AG04449 (cell line): ENCODE data around the gene ZNF653.
"Not testable (repeated sequence)": the region's sequence is repeated elsewhere in the genome, so short reads cannot be mapped to it uniquely, and the experiment has no call there.

Experiments
- CTCF ChIA-PET: fragments of 350-600 bp; formaldehyde crosslinking; extraction: SDS; loops from one replicate; lab custom pipeline; 2021; ENCODE audit warnings: antibody characterized with exemption; lab: Yijun Ruan, JAX
- POLR2A ChIA-PET: fragments of 400-600, 350-600 bp; formaldehyde crosslinking; extraction: SDS; loops from one replicate; lab custom pipeline; 2020; ENCODE audit warnings: antibody characterized with exemption, inconsistent platforms; lab: Yijun Ruan, JAX
- DNase-seq: peaks from one replicate; pipeline ENCODE4 v3.0.0-alpha.2; 2010; ENCODE audit warnings: low read depth, low spot score
- H3K4me3 ChIP-seq: 2 replicates; pipeline ENCODE4 v1.5.1; 2011; ENCODE audit warnings: low read depth, mild to moderate bottlenecking, control low read depth, low read length
- CTCF ChIP-seq: IDR thresholded peaks from one replicate; pipeline ENCODE4 v1.5.1; 2011; ENCODE audit warnings: mild to moderate bottlenecking, moderate library complexity, low read length, control low read depth, inconsistent platforms; ENCODE audit not compliant: insufficient read depth; ENCODE audit errors: missing control alignments

The ZNF653 gene

GRCh38 chr19:11445141-11445540 is 60.5 kb downstream of the ZNF653 start:
- no peak overlapping the region for H3K4me3 ChIP-seq
- DNase-seq: no peak
- POLR2A ChIA-PET: no interaction called here
- TF ChIP-seq CTCF: no peak
- CTCF ChIA-PET: interaction anchor here (1.0 to 1.8 kb wide), 6 partner anchors 9 to 155 kb away, joined by 3 to 20 read pairs (median 6); partner anchors contain the start of genes ODAD3 and PRKCSH

GRCh38 chr19:11444059-11444458 is 61.6 kb downstream of the ZNF653 start:
- DNase-seq: no peak
- no peak overlapping the region for H3K4me3 ChIP-seq
- no peak for TF ChIP-seq CTCF
- ChIA-PET POLR2A (interaction anchor here (0.5 kb wide), 1 partner anchor 1766 kb away, joined by 3 read pairs; no protein-coding TSS in a partner anchor), CTCF (interaction anchor here (0.9 to 2.6 kb wide), 6 partner anchors 9 to 154 kb away, joined by 3 to 8 read pairs (median 4); no protein-coding TSS in a partner anchor)

DNA sequence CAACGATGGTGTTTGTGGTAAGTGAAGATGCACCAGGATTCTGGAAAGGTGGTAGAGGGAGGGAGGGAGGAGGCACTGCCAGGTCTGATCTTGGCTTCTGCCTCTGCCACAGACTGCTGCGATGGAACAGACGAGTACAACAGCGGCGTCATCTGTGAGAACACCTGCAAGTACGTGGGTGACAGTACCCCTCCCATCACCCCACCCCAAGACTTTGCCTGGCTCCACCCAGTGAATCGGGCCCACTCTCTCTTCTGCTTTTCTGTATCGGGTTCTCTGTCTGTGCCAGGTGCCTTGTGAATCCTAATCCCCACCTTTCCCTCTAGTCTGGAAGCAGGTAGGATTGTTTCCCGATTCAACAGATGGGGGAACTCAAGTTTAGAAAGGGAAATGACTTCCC is 67.7 kb downstream of the ZNF653 start:
- ChIA-PET CTCF (interaction anchor here (0.6 to 3.8 kb wide), 4 partner anchors 8 to 184 kb away, joined by 3 to 20 read pairs (median 6); no protein-coding TSS in a partner anchor), POLR2A (no interaction called here)
- H3K4me3 ChIP-seq: no peak overlapping the region

GRCh38 chr19:11435833-11436313 is 69.8 kb downstream of the ZNF653 start:
- POLR2A ChIA-PET: interaction anchor here (1.0 kb wide), 3 partner anchors 61 to 96 kb away, joined by 3 read pairs; partner anchors contain the start of genes CCDC159, RAB3D, SWSAP1 and TMEM205
- CTCF ChIA-PET: interaction anchor here (0.6 to 3.8 kb wide), 17 partner anchors 9 to 153 kb away, joined by 3 to 20 read pairs (median 5); no protein-coding TSS in a partner anchor
- DNase-seq: no peak
- TF ChIP-seq CTCF: no peak
- peak overlapping the region; percentile 98 for H3K4me3 ChIP-seq

More for the DNA sequence above, 67.7 kb downstream of the ZNF653 start:
- no peak for TF ChIP-seq CTCF
- no peak for DNase-seq

DNA sequence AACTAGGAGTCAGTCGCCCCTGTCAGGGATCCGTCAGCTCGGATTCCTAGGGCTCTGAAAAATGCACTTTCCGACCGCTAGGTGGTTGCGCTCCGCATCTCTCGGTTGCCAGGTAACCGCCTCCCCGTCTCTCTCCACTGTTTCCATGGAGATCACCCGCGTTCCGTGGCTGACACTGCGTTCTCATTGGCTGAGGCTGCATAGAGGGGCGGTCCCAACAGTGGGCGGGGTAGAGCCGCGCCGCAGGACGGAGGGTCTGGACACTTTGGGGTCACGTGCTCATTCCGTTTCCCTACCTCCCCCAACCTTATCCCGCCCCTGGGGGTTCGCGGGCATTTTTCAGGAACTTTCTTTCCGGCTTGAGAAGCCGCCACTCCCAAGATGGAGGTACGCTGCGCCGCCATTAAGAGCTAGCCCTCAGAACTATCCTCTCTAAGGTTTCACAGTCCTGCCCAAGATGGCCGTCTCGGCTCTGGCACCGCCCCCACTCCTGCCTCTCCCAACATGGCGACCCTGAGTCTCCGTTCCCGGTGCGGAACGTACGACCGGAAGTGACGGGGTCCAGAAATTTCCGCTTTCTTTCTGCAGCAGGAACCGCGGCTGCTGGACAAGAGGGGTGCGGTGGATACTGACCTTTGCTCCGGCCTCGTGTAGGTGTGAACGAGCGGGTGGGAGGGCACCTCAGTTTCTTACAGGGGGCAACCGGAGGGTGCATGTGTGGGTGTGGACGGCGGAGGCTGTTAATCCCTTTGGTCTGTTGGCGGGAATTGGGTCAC is 70.4 kb downstream of the ZNF653 start, which contains the start of the genes ODAD3 and PRKCSH:
ODAD3 (minus strand) TSS at position 65 of the 776 bp plus-strand sequence. CDS start 105 bp downstream, outside the sequence.
PRKCSH (plus strand) TSS at position 579 of the 776 bp plus-strand sequence. CDS start 483 bp downstream, outside the sequence.
- peak within 1 kb of the TSS; percentile 98 for H3K4me3 ChIP-seq
- TF ChIP-seq CTCF: peak; percentile 83
- CTCF ChIA-PET: interaction anchor here (0.6 to 3.8 kb wide), 20 partner anchors 9 to 153 kb away, joined by 3 to 20 read pairs (median 4); partner anchors contain the start of gene EPOR
- POLR2A ChIA-PET: interaction anchor here (1.0 kb wide), 3 partner anchors 61 to 95 kb away, joined by 3 read pairs; partner anchors contain the start of genes CCDC159, RAB3D, SWSAP1 and TMEM205
- DNase-seq: peak; percentile 97

DNA sequence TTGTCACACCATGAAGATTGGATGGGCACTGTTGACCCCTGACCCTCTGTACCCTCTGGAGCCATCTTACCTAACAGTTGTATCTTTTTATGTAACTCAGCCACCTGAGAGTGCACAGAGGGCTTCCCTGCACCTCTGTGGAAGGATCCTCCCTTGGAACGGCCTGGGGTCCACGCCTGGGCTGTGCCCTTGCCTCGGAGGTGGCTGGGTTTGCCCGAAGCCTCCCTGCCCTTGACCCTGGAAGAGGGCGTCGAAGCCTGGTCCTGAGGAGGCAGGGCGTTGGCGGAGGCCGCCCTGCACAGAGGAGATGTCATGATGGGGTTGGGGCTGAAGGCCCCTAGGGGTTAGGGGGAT is 71.0 kb downstream of the ZNF653 start:
- ChIA-PET CTCF (interaction anchor here (1.0 to 3.8 kb wide), 12 partner anchors 8 to 148 kb away, joined by 3 to 20 read pairs (median 5); partner anchors contain the start of gene EPOR), POLR2A (interaction anchor here (1.0 kb wide), 3 partner anchors 60 to 95 kb away, joined by 3 read pairs; partner anchors contain the start of genes CCDC159, RAB3D, SWSAP1 and TMEM205)
- H3K4me3 ChIP-seq: peak overlapping the region; percentile 59
- no peak for DNase-seq
- TF ChIP-seq CTCF: no peak

DNA sequence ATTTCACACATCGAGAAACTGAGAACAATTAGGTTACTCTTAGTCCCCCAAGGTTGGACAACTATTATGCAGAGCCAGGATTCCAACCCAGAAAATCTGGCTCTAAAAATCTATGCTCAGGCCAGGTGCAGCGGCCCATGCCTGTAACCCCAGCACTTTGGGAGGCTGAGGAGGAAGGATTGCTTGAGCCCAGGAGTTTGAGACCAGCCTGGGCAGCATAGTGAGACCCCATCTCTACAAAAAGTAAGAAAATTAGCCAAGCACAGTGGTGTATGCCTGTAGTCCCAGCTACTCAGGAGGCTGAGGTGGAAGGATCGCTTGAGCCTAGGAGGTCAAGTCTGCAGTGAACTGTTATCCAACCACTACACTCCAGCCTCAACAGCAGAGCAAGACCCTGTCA is 72.1 kb downstream of the ZNF653 start:
- CTCF ChIA-PET: interaction anchor here (1.6 to 3.3 kb wide), 2 partner anchors 10 to 52 kb away, joined by 5 to 16 read pairs; no protein-coding TSS in a partner anchor
- POLR2A ChIA-PET, DNase-seq, H3K4me3 ChIP-seq: not testable (repeated sequence)
